Large intestine (tissue), 3 donors: Measurements from ENCODE around the gene CTBP1. TPM values are rescaled to one million over a fixed set of nuclear protein-coding genes. Genes with fewer than 3 reads are reported as not detected.

Experiments
- DNase-seq, 2 donors: peaks; one replicate each; pipeline versions ENCODE4 v3.0.0 to v3.0.0-alpha.2; 2013
- H3K27ac ChIP-seq: one replicate; pipeline ENCODE4 v1.5.1; 2013; ENCODE audit warnings: low read length
- H3K27me3 ChIP-seq: 2 replicates; pipeline ENCODE4 v1.6.1; 2013; ENCODE audit warnings: low read length; ENCODE audit not compliant: control insufficient read depth, insufficient read depth
- H3K36me3 ChIP-seq: 2 replicates; pipeline ENCODE4 v1.6.1; 2013; ENCODE audit warnings: low read length; ENCODE audit not compliant: control insufficient read depth, insufficient read depth
- H3K4me1 ChIP-seq: one replicate; pipeline ENCODE4 v1.6.1; 2013; ENCODE audit warnings: low read length; ENCODE audit not compliant: control insufficient read depth, insufficient read depth
- H3K4me3 ChIP-seq: one replicate; pipeline ENCODE4 v1.5.1; 2013; ENCODE audit warnings: low read length
- H3K9me3 ChIP-seq: one replicate; pipeline ENCODE4 v1.6.1; 2013; ENCODE audit warnings: mild to moderate bottlenecking, low read depth, low read length, moderate library complexity; ENCODE audit not compliant: control insufficient read depth
- WGBS: methylation state at CpG from one replicate; pipeline ENCODE4 v1.1.5; 2013; ENCODE audit warnings: low lambda C conversion rate; ENCODE audit not compliant: insufficient coverage; 5-methylcytosine and 5-hydroxymethylcytosine counted together
- polyA plus RNA-seq: library from polyadenylated mRNA; unstranded; fragments of 120-200 nt; gene quantifications from one replicate; pipeline ENCODE4 v1.2.1, GENCODE V29; 2013

CTBP1 gene
- polyA plus RNA-seq, 1 donor, result 134 TPM

DNA sequence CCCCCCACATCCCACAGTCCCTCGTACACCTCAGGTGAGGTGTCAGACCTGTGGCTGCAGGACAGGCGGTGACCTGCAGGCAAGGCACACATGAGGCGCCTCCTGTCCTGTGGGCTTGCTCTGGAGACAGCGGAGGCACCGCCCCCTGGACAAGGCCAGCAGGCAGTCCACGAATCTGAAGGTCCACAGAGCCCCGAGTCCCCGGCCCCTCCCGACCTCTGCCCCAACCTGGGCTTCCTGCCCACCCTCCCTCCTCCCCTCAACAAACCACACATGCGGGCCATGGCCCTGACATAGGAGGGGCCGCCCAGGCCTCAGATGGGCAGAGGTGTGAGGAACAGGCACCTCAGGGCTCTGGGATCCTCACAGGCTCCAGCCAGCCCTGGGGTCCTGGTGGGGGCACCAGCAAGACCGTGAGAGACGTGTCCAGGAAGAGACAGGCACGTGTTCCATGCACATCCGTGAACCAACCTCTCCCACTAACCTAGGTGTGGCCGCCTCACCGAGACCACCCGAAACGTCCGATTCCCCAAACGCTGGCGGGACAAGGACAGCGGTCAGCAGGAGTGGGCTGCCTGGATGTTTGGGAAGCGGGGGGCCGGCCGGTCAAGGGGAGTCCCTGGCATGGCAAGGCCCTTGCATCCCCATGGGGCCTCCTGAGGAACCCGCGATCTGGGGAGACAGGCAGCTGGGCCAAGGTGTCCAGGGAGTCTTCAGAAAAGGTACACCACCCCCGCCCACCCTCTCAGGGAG, 25.8 kb downstream of the CTBP1 start:
- Histone ChIP-seq H3K27me3 (no peaks in the 10 kb centered on the region), H3K4me1 (no peaks in the 10 kb centered on the region), H3K27ac (no peak overlapping the region), H3K9me3 (peaks cover 11% of the 10 kb centered on the region), H3K36me3 (peaks cover 85% of the 10 kb centered on the region), H3K4me3 (no peak overlapping the region)
- no peak for DNase-seq
- no CpG with 5 or more reads among the region's 29 CpGs for WGBS

- DNase-seq, result no peak
- peaks cover 84% of the 10 kb centered on the region for H3K36me3 ChIP-seq
- WGBS, result no CpG with 5 or more reads among the region's 34 CpGs
These were observed 26.7 kb downstream of the CTBP1 start for GRCh38 chr4:1222036-1222789.

GRCh38 chr4:1221155-1221870, 27.6 kb downstream of the CTBP1 start:
- H3K27ac ChIP-seq, result no peak overlapping the region
- H3K9me3 ChIP-seq, result peaks cover 11% of the 10 kb centered on the region
- H3K4me1 ChIP-seq, result peaks cover 4% of the 10 kb centered on the region
- peaks cover 83% of the 10 kb centered on the region for H3K36me3 ChIP-seq
- no peak overlapping the region for H3K4me3 ChIP-seq
- H3K27me3 ChIP-seq, result no peaks in the 10 kb centered on the region
- no peak for DNase-seq
- WGBS, result 100% methylated on average over 2 of the region's 33 CpGs

More at GRCh38 chr4:1222036-1222789, 26.7 kb downstream of the CTBP1 start:
- H3K9me3 ChIP-seq, result peaks cover 11% of the 10 kb centered on the region
- no peak overlapping the region for H3K27ac ChIP-seq
- no peak overlapping the region for H3K4me3 ChIP-seq
- no peaks in the 10 kb centered on the region for H3K27me3 ChIP-seq
- peaks cover 1% of the 10 kb centered on the region for H3K4me1 ChIP-seq

GRCh38 chr4:1220566-1220965, 28.4 kb downstream of the CTBP1 start:
- no peak overlapping the region for H3K4me3 ChIP-seq
- no peak overlapping the region for H3K27ac ChIP-seq
- DNase-seq, result no peak
- peaks cover 83% of the 10 kb centered on the region for H3K36me3 ChIP-seq
- no peaks in the 10 kb centered on the region for H3K27me3 ChIP-seq
- H3K9me3 ChIP-seq, result peaks cover 9% of the 10 kb centered on the region
- WGBS, result 94% methylated on average over 3 of the region's 16 CpGs
- peaks cover 4% of the 10 kb centered on the region for H3K4me1 ChIP-seq

GRCh38 chr4:1219566-1219950, 29.4 kb downstream of the CTBP1 start:
- H3K36me3 ChIP-seq, result peaks cover 83% of the 10 kb centered on the region
- no peak overlapping the region for H3K4me3 ChIP-seq
- no peak overlapping the region for H3K27ac ChIP-seq
- no CpG with 5 or more reads among the region's 7 CpGs for WGBS
- no peak for DNase-seq
- H3K4me1 ChIP-seq, result peaks cover 4% of the 10 kb centered on the region
- H3K9me3 ChIP-seq, result peaks cover 4% of the 10 kb centered on the region
- H3K27me3 ChIP-seq, result no peaks in the 10 kb centered on the region

DNA sequence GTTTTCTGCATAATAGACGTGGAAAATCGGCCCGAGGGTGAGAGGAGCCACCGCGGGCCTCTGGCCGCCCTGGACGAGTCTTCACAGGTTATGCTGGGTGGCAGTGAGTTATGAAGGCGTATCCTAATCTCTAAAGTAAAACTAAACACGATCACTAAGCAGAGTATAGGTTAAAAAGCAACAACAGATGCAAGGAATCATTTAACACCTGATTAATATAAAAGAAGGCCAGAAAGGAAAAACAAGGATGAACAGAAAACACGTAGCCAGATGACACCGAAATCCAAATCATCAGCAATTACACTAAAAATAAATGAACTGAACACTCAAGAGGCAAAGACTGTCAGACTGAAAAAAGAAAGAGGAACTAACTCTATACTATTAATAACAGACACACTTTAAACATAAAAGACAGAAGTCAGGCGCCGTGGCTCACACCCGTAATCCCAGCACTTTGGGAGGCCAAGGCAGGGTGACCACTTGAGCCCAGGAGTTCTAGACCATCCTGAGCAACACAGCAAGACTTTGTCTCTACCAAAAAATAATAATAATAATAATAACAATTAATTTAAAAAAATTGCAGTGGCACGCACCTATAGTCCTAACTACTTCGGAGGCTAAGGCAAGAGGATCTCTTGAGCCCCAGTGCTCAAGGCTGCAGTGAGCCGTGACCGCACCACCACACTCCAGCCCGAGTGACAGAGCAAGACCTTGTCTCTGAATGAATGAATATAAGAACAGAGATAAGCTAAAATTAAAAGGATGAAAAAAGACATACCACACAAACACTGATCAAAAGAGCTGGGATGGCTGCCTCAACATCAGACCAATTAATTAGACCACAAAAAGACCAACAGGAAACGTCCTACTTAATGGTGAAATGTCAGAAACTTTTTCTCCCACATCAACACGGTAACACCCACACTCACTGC, 30.0 kb downstream of the CTBP1 start:
- no peak for DNase-seq

DNA sequence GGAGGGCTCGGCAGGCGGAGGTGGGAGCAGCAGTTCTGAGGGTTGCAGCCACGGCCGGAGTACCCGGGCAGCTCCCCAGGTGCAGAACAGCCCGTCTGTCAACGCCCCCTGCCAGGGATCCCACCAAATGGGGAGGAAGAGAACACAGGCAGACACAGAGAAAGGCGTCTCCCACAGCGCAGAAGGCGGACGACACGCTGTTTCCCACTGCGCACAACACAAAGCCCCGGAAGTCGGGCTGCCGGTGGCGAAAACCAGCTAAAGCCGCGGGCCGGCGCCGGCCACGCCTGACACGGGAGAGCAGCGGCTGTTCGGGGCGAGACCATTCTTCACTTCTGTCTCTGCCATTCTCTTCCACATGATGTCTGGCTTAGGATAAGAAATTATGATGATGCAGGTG, 31.6 kb downstream of the CTBP1 start:
- no peak for DNase-seq
- Histone ChIP-seq H3K4me3 (no peak overlapping the region), H3K4me1 (peaks cover 4% of the 10 kb centered on the region), H3K36me3 (peaks cover 84% of the 10 kb centered on the region), H3K9me3 (peaks cover 4% of the 10 kb centered on the region), H3K27me3 (no peaks in the 10 kb centered on the region), H3K27ac (no peak overlapping the region)
- 93% methylated on average over 3 of the region's 27 CpGs for WGBS

More for the DNA sequence above, 30.0 kb downstream of the CTBP1 start:
- Histone ChIP-seq H3K4me1 (peaks cover 4% of the 10 kb centered on the region), H3K27me3 (no peaks in the 10 kb centered on the region), H3K36me3 (peaks cover 83% of the 10 kb centered on the region), H3K4me3 (no peak overlapping the region), H3K9me3 (peaks cover 4% of the 10 kb centered on the region), H3K27ac (no peak overlapping the region)
- WGBS, result 92% methylated on average over 4 of the region's 21 CpGs

GRCh38 chr4:1216869-1217294, 32.0 kb downstream of the CTBP1 start:
- H3K27ac ChIP-seq, result no peak overlapping the region
- H3K9me3 ChIP-seq, result peaks cover 4% of the 10 kb centered on the region
- DNase-seq, result no peak
- H3K27me3 ChIP-seq, result no peaks in the 10 kb centered on the region
- WGBS, result no CpG with 5 or more reads among the region's 21 CpGs
- H3K4me3 ChIP-seq, result no peak overlapping the region
- H3K36me3 ChIP-seq, result peaks cover 85% of the 10 kb centered on the region
- H3K4me1 ChIP-seq, result peaks cover 4% of the 10 kb centered on the region

DNA sequence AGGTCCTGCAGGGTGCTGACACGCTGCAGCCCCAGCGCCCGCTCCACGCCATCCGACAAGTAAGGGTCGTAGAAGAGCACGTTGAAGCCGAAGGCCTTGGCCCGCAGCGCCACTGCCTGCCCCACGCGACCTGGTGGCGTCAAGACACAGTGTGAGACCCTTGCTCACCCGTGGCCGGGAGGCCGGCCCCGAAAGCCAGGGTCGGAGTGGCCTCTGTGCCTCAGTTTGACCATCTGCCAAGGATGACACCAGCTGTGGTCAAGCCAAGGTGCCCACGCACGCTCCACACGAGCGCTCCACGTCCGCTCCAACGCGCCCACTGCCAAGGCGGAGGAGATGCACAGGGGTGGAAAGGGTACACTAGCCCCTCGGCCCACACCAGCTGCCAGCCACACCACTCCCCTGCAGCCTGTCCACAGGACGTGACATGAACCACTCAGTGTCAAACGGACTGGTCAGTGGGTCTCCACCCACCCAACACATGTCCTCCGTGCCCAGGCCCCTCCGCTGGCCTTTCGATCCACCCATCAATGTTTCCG, 32.8 kb downstream of the CTBP1 start:
- H3K27me3 ChIP-seq, result no peaks in the 10 kb centered on the region
- H3K36me3 ChIP-seq, result peaks cover 83% of the 10 kb centered on the region
- peaks cover 4% of the 10 kb centered on the region for H3K4me1 ChIP-seq
- H3K27ac ChIP-seq, result no peak overlapping the region
- no peak overlapping the region for H3K4me3 ChIP-seq
- no peaks in the 10 kb centered on the region for H3K9me3 ChIP-seq
- no CpG with 5 or more reads among the region's 34 CpGs for WGBS
- no peak for DNase-seq
